ENCODE data around the gene CELSR2. TPM values are rescaled to one million over a fixed set of nuclear protein-coding genes. Genes with fewer than 3 reads are reported as not detected.

The CELSR2 gene
- total and polyA plus RNA-seq, 4 donors: 1.4 to 7.9 (median 5.1) TPM

GRCh38 chr1:109253803-109254620 is 4.7 kb downstream of the CELSR2 start:
- Histone ChIP-seq H3K27me3 (ENCODE audit: control insufficient read depth in 3 of 3, insufficient read depth in 3 of 3, low read length in 2 of 3) (no peaks in the 10 kb centered on the region), H3K9ac (ENCODE audit: insufficient read depth in 1 of 2, low read length in 2 of 2) (peak overlapping the region in 1 of 2 donors; percentile 25), H3K4me3 (no peak overlapping the region), H3K27ac (ENCODE audit: low read depth in 1 of 2, low read length in 1 of 2) (peak overlapping the region in 1 of 2 donors; percentile 57), H3K9me3 (ENCODE audit: control insufficient read depth in 4 of 4, insufficient read depth in 3 of 4, low read length in 3 of 4) (no peaks in the 10 kb centered on the region), H3K4me1 (ENCODE audit: control insufficient read depth in 5 of 5, insufficient read depth in 5 of 5, low read length in 5 of 5) (peaks cover 0 to 37% (median 17%) of the 10 kb centered on the region in 5 donors), H3K36me3 (ENCODE audit: control insufficient read depth in 4 of 4, insufficient read depth in 4 of 4, low read length in 4 of 4) (peaks cover 0 to 3% (median 0%) of the 10 kb centered on the region in 4 donors)
- 48 to 60% methylated on average over 9 of the region's 9 CpGs for WGBS, 2 donors
- ATAC-seq (ENCODE audit: insufficient read depth, low FRiP score) (no peak), DNase-seq (peak; percentile 66 to 70 (median 69))
- no peak for TF ChIP-seq CTCF (IDR thresholded peaks at IDR 0.05; ENCODE audit: control extremely low read depth, extremely low read depth)

GRCh38 chr1:109254621-109255096 is 5.3 kb downstream of the CELSR2 start:
- Histone ChIP-seq H3K27me3 (ENCODE audit: control insufficient read depth in 3 of 3, insufficient read depth in 3 of 3, low read length in 2 of 3) (no peaks in the 10 kb centered on the region), H3K27ac (ENCODE audit: low read depth in 1 of 2, low read length in 1 of 2) (peak overlapping the region in 1 of 2 donors; percentile 15), H3K9me3 (ENCODE audit: control insufficient read depth in 4 of 4, insufficient read depth in 3 of 4, low read length in 3 of 4) (no peaks in the 10 kb centered on the region), H3K4me1 (ENCODE audit: control insufficient read depth in 5 of 5, insufficient read depth in 5 of 5, low read length in 5 of 5) (peaks cover 0 to 34% (median 15%) of the 10 kb centered on the region in 5 donors), H3K4me3 (no peak overlapping the region), H3K36me3 (ENCODE audit: control insufficient read depth in 4 of 4, insufficient read depth in 4 of 4, low read length in 4 of 4) (peaks cover 0 to 5% (median under 1%) of the 10 kb centered on the region in 4 donors), H3K9ac (ENCODE audit: insufficient read depth in 1 of 2, low read length in 2 of 2) (no peak overlapping the region)
- ATAC-seq (ENCODE audit: insufficient read depth, low FRiP score): no peak
- no peak for DNase-seq
- WGBS, 2 donors: 71 to 80% methylated on average over 6 to 7 of the region's 7 CpGs
- TF ChIP-seq CTCF (IDR thresholded peaks at IDR 0.05; ENCODE audit: control extremely low read depth, extremely low read depth): no peak

- Histone ChIP-seq H3K9ac (ENCODE audit: insufficient read depth in 1 of 2, low read length in 2 of 2) (no peak overlapping the region), H3K36me3 (ENCODE audit: control insufficient read depth in 4 of 4, insufficient read depth in 4 of 4, low read length in 4 of 4) (peaks cover 0 to 5% (median under 1%) of the 10 kb centered on the region in 4 donors), H3K9me3 (ENCODE audit: control insufficient read depth in 4 of 4, insufficient read depth in 3 of 4, low read length in 3 of 4) (no peaks in the 10 kb centered on the region), H3K4me3 (no peak overlapping the region), H3K27ac (ENCODE audit: low read depth in 1 of 2, low read length in 1 of 2) (no peak overlapping the region), H3K4me1 (ENCODE audit: control insufficient read depth in 5 of 5, insufficient read depth in 5 of 5, low read length in 5 of 5) (peaks cover 0 to 31% (median 13%) of the 10 kb centered on the region in 5 donors), H3K27me3 (ENCODE audit: control insufficient read depth in 3 of 3, insufficient read depth in 3 of 3, low read length in 2 of 3) (no peaks in the 10 kb centered on the region)
- DNase-seq (no peak), ATAC-seq (ENCODE audit: insufficient read depth, low FRiP score) (no peak)
- no peak for TF ChIP-seq CTCF (IDR thresholded peaks at IDR 0.05; ENCODE audit: control extremely low read depth, extremely low read depth)
- WGBS, 2 donors: 67 to 76% methylated on average over 14 to 15 of the region's 15 CpGs
These were observed 5.8 kb downstream of the CELSR2 start for GRCh38 chr1:109255097-109255651.
